HG03342 (cell line): Measurements from ENCODE around the gene PPP1R3E.
A peak's percentile ranks its signal among the peaks of the same experiment; 100 is the strongest.
"Not testable (repeated sequence)": the region's sequence is repeated elsewhere in the genome, so short reads cannot be mapped to it uniquely, and the experiment has no call there.

ENCODE experiments used
- ATAC-seq: cut with Tn5 transposase; IDR thresholded peaks from one replicate; pipeline ENCODE4 v1.9.1; 2021; ENCODE audit warnings: mild to moderate bottlenecking, moderate library complexity; ENCODE audit not compliant: unreplicated experiment

PPP1R3E gene, protein sequence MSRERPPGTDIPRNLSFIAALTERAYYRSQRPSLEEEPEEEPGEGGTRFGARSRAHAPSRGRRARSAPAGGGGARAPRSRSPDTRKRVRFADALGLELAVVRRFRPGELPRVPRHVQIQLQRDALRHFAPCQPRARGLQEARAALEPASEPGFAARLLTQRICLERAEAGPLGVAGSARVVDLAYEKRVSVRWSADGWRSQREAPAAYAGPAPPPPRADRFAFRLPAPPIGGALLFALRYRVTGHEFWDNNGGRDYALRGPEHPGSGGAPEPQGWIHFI

GRCh38 chr14:23302290-23303225 lies at the start of gene PPP1R3E:
PPP1R3E (minus strand) TSS chr14:23302859; CDS start chr14:23302576, 283 bp downstream.
- ATAC-seq: peak; percentile 25

DNA sequence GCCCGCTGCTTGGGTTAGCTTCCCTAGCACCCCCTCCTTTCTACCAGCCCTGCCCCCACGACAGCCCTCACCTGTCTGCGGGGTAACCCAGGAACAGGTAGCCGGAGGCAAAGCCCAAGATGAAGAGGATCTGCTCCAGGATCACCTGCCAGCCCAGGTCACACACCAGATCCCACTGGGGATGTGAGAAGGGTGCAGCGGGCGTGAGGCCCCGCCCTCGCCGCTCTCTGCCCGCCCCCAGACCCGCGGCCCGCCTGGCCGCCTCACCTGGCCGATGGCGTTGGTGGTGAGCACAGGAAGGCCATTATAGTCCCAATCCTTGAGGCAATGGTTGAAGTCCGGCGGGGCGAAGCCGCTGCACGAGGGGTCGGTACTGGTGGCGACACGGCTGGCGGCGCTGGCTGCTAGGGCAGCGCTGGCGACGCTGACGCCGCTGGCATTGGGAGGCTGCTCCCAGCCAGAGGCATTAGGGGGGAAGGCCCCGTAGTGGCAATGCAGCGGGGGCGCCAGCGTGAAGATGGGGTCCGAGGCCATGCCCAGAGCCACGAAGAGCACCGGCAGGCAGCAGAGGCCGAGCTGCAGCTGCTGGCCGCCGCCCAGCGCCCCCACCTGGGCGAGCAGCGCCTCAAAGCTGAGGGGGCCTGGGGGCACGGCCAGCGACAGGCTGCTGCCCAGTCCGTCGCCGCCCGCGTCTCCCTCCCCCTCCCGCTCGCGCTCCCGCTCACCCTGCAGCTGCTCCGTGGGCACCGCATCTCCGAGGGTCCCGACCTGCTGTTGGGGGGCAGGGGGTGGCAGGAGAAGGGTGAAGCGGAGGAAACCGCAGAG lies 49.2 kb upstream of the PPP1R3E start:
- no peak for ATAC-seq

DNA sequence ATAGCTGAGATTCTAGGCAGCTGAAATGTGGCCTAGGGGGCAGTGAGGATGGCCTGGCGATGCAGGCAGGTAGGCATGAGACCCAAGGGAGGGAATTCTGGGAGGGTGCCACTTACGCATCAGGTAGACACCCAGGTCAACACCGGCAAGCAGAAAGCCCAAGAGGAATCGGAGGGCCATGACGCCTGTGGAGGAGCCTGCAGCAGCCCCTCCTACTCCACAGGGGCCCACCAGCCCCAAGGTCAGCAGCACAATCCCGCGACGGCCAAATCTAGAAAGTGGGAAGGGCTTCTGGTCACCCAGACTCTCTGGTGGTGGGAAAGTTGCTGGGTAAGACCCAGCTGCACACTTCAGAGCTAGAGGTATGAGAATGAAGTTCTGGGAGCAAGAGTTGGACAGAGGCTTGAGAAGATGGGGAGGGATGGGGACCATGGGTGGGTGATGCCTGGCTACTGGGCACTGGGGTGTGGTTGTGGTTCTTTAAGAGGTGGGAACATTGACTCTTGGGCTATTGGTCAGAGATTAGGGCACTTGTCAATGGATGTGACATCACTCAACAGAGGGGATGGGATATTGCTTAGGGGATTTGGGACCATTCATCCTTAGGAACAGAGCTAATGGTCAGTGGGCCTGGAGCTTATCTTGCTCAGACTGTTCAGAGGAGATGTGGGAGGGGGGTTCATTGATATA lies 46.6 kb upstream of the PPP1R3E start:
- no peak for ATAC-seq

DNA sequence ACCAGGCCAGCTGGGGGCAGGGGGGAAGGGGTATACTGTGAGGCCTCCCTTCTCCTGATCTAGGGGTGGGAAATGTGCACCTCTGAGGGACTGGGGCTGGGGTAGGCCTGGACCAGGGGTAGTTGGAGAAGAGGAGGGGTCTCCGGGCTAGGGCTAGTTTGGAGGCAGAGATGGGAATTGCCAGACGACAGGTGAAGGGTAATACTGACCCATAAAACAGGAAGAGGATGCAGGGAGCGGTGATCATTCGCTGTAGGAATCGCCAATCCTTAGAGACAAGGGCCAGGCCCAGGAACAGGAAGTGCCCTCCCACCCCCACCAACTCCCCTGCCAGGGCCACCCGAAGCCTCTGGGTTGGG lies 45.6 kb upstream of the PPP1R3E start:
- ATAC-seq: no peak

DNA sequence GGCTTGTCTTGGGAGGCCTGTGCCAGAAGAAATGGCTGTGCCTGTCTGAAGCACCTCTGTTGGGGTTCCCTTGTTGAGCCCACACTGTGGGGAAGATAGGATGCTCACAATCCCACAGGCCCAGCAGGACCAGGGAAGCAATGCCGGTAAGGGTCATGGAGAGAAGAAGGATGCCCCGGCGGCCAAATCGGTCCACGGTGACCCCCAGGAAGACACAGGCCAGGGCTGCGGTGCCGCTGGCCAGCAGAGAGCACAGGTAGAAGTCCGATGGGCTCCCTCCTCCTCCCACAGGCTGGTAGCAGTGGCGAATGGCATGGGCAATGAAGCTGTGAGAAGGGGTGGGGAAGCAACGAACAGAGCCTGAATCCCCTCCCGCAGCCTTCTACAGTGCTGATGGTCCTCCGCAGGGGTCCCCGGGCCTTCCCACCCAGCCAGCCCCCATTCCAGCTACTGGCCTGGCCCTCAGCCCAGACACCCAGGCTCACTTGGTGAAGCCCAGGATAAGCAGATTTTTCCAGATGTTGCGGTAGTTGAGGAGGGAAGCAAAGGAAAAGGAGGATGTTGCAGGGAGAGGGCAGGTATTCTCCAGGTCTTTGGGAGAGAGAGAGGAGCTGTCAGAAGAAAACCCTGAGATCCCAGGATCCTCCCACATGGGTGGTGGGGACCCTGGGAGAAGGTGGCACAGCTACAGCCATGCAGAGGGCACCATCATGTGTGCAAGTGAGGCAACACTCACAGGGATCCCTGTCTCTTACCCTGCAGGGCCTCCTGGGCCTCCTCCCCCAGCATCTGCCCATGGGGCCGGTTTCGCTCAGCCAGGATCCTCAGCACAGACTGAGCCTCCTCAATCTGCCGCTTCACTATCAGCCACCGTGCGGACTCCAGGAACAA lies 45.0 kb upstream of the PPP1R3E start:
- ATAC-seq: no peak

DNA sequence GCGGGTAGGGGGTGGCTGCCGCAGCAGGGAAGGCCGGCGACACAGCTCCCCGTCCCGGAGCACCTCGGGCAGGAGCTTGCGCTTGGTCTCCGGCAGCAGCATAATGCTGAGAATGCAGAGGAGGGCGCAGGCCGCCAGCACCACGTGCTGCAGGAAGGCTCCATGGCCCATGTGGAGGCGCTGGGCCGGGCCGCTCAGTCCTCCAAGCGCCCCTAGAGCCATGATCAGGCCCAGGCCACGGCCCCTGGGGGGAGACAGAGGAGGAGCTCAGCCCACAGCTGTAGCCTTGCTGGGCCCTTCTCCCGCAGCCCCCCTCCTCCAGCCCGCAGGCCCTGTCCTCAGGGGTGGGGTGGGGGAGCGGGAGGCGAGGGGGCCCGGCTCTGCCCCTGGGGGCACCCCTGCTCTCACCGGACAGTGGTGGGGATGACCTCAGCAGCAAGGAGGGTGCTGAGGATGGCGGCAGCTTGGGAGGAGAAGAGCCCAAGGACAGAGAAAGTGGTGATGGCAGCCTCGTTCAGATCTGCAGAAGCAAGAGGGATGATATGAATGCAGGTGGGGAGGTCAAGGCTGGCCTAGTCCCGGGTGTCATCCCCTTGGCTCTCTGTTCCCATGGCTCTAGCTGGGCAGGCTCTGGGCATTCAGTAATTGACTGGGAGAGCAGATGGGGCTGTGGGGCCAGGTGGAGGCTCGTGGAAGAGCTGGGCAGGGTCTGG lies 44.2 kb upstream of the PPP1R3E start:
- no peak for ATAC-seq

- ATAC-seq: no peak
Observed at GRCh38 chr14:23345987-23346692, 43.5 kb upstream of the PPP1R3E start.

DNA sequence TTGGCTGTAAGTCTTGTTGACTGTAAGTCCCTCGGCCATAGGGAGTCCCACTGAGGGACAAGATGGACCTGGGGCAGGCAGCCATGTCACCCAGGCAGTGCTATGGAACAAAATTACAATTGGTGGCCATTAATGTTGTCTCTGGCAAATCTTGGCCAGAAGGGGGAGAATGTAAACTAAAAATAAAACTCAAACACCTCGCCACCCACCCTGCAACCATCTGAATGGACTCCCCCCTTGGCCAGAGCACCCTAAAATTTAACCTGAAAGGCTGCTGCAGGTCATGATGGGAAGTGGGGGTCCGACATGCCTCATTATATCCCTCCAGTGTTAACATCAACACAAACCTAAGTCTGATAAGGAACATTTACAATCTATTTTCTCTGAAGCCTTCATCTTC lies 41.8 kb upstream of the PPP1R3E start:
- ATAC-seq: no peak

DNA sequence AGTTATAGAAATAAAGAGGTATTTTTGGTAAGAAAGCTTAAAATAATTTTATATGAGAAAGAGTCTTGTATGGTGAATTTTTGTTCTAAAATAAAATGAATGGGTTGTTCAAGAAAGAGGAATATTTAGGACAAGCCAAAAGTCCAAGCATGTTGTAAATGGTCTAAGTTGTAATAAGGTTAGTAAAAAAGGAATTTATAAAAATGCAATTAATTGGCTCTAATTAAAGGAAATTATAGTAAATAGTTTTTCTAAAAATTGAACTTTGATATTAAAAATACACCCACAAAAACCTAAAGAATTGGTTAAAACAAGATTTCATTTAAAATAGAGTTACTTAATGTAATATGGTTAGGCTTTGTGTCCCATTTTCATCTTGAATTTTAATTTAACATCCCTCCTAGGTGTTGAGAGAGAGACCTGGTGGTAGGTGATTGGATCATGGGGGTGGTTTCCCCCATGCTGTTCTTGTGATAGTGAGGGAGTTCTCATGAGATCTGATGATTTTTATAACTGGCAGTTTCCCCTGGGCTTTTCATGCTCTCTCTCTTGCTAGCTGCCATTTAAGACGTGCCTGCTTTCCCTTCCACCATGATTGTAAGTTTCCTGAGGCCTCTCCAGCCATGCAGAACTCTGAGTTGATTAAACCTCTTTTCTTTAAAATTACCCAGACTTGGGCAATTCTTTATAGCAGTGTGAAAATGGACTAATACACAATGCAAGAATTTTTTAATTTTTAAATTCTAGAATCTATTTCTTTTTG lies 37.0 kb upstream of the PPP1R3E start:
- ATAC-seq: no peak

GRCh38 chr14:23335623-23336022 lies 33.0 kb upstream of the PPP1R3E start:
- ATAC-seq: no peak

GRCh38 chr14:23327947-23328744 lies 25.5 kb upstream of the PPP1R3E start:
- ATAC-seq: no peak

GRCh38 chr14:23326491-23327332 lies 24.1 kb upstream of the PPP1R3E start:
- no peak for ATAC-seq

DNA sequence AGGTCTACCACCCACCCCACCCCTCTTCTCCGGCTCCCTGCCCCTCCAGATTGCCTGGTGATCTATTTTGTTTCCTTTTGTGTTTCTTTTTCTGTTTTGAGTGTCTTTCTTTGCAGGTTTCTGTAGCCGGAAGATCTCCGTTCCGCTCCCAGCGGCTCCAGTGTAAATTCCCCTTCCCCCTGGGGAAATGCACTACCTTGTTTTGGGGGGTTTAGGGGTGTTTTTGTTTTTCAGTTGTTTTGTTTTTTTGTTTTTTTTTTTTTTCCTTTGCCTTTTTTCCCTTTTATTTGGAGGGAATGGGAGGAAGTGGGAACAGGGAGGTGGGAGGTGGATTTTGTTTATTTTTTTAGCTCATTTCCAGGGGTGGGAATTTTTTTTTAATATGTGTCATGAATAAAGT lies 23.1 kb upstream of the PPP1R3E start:
- ATAC-seq: not testable (repeated sequence)

DNA sequence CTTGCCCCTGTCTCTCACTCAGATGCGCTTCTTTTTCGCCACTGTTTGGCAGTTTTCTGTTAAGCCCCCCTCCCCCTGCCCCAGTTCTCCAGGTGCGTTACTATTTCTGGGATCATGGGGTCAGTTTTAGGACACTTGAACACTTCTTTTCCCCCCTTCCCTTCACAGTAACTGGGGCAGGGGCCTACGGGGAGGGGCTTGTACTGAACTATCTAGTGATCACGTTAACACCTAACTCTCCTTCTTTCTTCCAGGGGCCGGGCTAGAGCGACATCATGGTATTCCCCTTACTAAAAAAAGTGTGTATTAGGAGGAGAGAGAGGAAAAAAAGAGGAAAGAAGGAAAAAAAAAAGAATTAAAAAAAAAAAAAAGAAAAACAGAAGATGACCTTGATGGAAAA lies 22.3 kb upstream of the PPP1R3E start:
- ATAC-seq: no peak

DNA sequence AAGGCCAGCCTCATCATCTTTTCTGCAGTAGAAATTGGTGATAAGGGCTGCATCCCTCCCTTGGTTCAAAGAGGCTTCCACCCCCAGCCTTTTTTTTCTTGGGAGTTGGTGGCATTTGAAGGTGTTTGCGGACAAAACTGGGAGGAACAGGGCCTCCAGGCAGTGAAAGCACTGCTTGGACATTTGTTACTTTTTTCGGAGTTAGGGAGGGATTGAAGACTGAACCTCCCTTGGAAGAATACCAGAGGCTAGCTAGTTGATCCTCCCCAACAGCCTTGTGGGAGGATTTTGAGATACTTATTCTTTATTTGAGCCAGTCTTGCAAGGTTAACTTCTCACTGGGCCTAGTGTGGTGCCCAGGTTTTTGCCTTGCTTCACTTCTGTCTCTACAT lies 21.8 kb upstream of the PPP1R3E start:
- ATAC-seq: no peak

- no peak for ATAC-seq
Observed at GRCh38 chr14:23323838-23324454, 21.3 kb upstream of the PPP1R3E start.
